DND-41 (cell line): ENCODE data around the gene CYP8B1.

Experiments used
- EZH2 ChIP-seq: IDR thresholded peaks from 3 replicates; pipeline ENCODE4 v1.6.1; 2012; ENCODE audit warnings: borderline replicate concordance, low read depth, mild to moderate bottlenecking, moderate library complexity, low read length, inconsistent platforms; ENCODE audit not compliant: severe bottlenecking
- TF ChIP-seq, protein P1 (sequence below): IDR thresholded peaks from 2 replicates; pipeline ENCODE4 v1.5.1; 2012; ENCODE audit warnings: borderline replicate concordance, low read length, moderate library complexity, mild to moderate bottlenecking; ENCODE audit not compliant: poor library complexity, severe bottlenecking; ENCODE audit errors: extremely low read depth

DNA sequence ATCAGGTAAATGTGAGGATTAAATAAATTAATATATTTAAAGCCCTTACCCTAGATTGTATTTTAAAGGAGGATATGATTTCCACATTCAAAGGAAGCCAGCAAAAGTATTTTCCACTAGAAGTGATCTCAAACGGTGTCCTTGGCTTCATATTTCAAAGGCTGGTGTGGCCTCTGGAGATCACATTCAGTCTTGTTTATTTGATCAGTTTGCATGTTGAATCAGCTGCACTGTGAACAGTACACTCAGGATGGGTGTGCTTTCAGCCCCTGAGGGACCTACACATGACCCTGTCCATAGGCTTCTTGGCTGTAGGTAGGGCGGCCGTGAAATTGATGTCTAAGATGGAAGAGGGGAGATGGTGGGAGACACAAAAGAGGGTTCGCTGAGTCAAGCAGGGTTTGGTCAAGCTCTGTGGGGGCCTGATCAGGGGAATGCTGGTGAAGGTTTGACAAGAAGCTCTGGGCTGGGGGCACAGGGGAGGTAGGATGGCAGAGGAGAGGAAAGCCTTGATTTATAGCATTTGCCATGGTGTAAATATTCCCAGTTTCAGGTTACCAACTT is 21.9 kb downstream of the CYP8B1 start:
- TF ChIP-seq, protein P1, sequence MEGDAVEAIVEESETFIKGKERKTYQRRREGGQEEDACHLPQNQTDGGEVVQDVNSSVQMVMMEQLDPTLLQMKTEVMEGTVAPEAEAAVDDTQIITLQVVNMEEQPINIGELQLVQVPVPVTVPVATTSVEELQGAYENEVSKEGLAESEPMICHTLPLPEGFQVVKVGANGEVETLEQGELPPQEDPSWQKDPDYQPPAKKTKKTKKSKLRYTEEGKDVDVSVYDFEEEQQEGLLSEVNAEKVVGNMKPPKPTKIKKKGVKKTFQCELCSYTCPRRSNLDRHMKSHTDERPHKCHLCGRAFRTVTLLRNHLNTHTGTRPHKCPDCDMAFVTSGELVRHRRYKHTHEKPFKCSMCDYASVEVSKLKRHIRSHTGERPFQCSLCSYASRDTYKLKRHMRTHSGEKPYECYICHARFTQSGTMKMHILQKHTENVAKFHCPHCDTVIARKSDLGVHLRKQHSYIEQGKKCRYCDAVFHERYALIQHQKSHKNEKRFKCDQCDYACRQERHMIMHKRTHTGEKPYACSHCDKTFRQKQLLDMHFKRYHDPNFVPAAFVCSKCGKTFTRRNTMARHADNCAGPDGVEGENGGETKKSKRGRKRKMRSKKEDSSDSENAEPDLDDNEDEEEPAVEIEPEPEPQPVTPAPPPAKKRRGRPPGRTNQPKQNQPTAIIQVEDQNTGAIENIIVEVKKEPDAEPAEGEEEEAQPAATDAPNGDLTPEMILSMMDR: no peak
- no peak for TF ChIP-seq EZH2
